GM21447 (cell line): Measurements from ENCODE around the gene TF.

Experiments used
- ATAC-seq: cut with Tn5 transposase; IDR thresholded peaks from one replicate; pipeline ENCODE4 v1.9.1; 2021; ENCODE audit not compliant: unreplicated experiment

Gene TF

GRCh38 chr3:133834621-133835417 is 88.6 kb downstream of the TF start:
- no peak for ATAC-seq

DNA sequence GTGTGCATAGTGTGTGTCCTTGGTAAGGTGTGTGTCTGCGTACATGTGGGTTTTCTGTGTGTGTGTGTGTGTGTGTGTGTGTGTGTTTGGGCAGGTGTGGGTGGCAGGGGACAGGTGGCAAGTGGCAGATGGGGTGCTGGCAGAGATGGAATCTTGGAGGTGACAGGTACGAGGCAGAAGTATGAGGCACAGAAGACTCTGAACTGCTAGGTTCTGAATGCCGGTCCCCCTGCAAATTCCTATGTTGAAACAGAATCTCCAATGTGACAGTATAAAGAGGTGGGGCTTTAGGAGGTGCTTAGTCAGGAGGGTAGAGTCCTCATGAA is 89.2 kb downstream of the TF start:
- ATAC-seq: no peak

DNA sequence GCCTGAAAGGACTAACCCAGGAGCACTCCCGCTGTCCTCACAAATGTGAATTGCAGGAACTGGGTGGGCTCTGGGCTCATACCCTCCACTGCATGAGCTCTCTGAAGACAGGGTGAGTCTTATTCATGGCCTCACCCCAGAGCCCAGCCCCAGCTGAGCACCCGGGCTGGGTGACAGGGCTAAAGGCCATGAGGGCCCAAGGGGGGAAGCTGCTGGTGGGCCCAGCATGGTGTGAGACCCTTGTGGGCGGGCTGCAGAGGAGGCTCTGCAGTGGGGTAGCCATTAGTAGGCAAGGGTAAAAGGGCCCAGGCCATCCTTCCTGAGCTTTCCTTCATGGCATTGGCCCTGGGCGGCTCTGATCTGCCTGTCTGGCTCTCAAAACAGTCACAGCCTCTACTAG is 89.8 kb downstream of the TF start:
- no peak for ATAC-seq

DNA sequence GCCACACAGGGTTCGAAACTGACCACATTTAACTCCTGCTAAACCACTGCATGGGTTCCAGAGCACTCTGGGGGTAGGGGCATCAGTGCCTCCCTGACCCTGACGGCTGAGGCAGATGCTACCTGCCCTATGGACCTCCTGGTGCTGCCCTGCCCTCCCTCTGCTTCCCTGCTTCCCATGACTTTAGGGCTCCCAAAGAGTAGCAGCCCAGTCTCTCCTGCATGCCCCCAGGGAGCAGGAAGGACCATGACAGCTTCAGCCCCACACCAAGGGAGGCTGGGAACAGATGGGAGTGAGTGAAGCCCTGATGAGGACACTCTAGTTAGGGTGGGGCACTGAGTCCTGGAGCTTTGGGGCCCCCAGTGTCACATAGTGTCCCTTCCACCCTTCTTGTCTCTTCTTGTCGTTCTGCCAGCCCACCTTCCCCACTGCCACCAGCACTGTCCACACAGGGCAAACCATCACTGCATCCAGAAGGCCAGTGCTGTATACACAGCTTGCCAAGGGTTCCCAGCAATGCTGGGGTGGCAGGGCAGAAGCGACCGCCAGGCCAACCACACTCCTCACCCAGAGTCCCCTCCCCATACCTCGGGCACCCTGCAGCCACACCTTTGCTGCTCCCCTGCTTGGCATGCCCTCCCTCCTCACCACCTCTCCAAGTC is 90.4 kb downstream of the TF start:
- ATAC-seq: no peak

- no peak for ATAC-seq
These were observed 91.5 kb downstream of the TF start for GRCh38 chr3:133837487-133838295.

- ATAC-seq: no peak
These were observed 92.2 kb downstream of the TF start for GRCh38 chr3:133838296-133838789.

- no peak for ATAC-seq
These were observed 93.0 kb downstream of the TF start for GRCh38 chr3:133838916-133839800.

DNA sequence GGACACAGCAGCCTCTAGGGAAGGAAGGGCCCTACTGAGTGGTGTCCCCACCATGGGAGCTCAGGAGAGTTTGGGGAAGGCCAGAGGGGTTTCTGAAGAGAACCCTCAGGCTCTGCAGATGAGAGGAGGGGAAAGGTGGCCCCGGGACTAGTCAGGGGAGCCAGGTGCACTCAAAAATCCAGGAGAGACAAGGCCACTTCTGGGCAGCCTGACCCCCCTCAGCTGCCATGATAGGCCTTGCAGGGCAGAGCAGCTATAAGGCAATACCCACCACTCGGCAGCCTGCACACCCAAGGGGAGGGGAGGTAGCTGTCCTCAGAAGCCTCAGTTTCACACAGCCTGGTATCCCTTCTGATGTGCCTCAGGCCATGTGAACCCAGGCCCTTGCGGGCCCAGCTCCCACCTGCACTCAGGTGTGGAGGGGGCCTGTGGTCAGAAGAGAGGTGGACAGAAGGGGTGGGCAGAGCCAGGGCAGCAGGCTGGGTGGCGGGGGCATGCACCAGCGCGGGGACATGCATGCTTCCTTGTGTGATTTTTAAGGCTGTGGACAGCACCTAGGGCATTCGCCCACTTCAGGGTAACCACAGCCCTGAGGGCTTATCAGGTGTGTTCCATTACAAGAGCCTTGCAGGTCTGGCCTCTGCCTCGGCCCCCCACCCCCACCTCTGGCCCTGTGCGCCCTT is 94.0 kb downstream of the TF start:
- ATAC-seq: no peak

- no peak for ATAC-seq
These were observed 94.6 kb downstream of the TF start for GRCh38 chr3:133840767-133841166.

GRCh38 chr3:133841196-133841595 is 95.0 kb downstream of the TF start:
- no peak for ATAC-seq

DNA sequence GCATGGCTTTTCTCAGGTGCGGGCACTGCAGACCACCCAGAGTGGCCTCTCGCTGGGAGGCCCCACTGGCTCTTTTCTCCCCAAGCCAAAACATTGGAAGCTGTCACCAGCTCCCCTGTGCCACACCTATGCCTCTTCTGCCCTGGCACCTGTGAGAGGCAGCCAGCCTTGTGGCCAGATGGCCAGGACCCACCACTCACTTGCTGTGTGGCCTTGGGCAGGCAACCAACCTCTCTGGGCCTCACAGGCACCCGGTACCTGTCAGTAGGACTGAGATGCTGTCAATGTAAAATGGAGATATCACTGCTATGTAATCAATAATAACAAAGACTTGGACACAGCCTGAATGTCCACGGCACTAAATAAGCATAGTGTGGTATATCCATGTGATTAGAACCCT is 96.0 kb downstream of the TF start:
- no peak for ATAC-seq

DNA sequence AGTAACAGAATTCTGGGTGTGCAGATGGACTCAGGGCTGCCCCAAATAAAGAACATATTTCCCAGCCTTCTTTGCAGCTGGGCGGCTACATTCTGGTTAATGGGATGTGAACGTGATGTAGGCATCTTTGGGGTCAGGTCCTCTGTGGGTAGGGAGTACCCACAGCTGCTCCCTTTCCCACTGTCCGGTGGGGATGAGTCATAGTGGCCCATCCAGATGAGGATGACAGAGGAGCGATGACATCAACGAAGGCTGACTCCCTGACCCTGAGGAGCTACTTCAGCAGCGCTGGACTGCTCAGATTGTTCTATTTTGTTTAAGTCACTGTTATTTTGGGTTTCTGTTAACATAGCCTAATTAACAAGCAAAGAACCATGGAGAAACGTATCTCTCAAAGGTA is 97.4 kb downstream of the TF start:
- ATAC-seq: no peak

- ATAC-seq: no peak
These were observed 98.9 kb downstream of the TF start for GRCh38 chr3:133845127-133845526.
